Measurements from ENCODE around the gene AIFM2.

The AIFM2 gene

DNA sequence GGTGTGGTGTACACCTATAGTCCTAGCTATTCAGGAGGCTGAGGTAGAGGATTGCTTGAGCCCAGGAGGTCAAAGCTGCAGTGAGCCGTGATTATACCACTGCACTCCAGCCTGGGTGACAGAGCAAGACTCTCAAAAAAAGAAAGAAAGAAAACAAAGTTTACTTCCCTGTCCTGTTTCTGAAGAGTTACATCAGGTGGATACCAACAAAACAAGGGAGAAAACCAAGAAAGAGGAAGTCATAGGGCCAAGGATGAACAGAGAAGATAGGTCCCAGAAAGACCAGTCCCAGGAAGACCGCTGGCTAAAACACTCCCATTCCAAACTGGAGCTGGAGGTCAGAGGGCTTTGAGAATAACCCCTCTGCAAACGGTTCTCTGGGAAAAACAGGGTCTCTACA lies 66.4 kb downstream of the AIFM2 start:
- no peak overlapping the region for H3K9ac ChIP-seq (ENCODE audit: low read depth in 1 of 2, low read length in 2 of 2)
- no peak overlapping the region for H3K27ac ChIP-seq (ENCODE audit: low read depth, low read length)

DNA sequence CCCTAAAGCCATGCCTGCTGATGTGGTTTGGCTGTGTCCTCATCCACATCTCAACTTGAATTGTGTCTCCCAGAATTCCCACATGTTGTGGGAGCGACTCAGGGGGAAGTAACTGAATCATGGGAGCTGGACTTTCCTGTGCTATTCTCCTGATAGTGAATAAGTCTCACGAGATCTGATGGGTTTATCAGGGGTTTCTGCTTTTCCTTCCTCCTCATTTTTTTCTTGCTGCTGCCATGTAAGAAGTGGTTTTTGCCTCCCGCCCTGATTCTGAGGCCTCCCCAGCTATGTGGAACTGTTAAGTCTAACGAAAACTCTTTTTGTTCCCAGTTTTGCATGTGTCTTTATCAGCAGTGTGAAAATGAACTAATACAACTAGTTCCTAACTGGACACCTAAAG lies 68.1 kb downstream of the AIFM2 start:
- Histone ChIP-seq H3K36me3 (ENCODE audit: control insufficient read depth in 1 of 2, insufficient read depth in 2 of 2, low read length in 2 of 2) (no peaks in the 10 kb centered on the region), H3K4me3 (ENCODE audit: low read depth in 1 of 2, low read length in 2 of 2) (no peak overlapping the region), H3K9me3 (ENCODE audit: control insufficient read depth in 1 of 2, low read length in 2 of 2) (no peaks in the 10 kb centered on the region), H3K4me1 (ENCODE audit: control insufficient read depth in 1 of 2, insufficient read depth in 2 of 2, low read length in 2 of 2) (no peaks in the 10 kb centered on the region), H3K27me3 (ENCODE audit: control insufficient read depth in 1 of 2, insufficient read depth in 2 of 2, low read length in 2 of 2) (no peaks in the 10 kb centered on the region), H3K9ac (ENCODE audit: low read depth in 1 of 2, low read length in 2 of 2) (no peak overlapping the region), H3K27ac (ENCODE audit: low read depth, low read length) (no peak overlapping the region)

More for the DNA sequence above, 66.4 kb downstream of the AIFM2 start:
- Histone ChIP-seq H3K36me3 (ENCODE audit: control insufficient read depth in 1 of 2, insufficient read depth in 2 of 2, low read length in 2 of 2) (no peaks in the 10 kb centered on the region), H3K27me3 (ENCODE audit: control insufficient read depth in 1 of 2, insufficient read depth in 2 of 2, low read length in 2 of 2) (no peaks in the 10 kb centered on the region), H3K9me3 (ENCODE audit: control insufficient read depth in 1 of 2, low read length in 2 of 2) (no peaks in the 10 kb centered on the region), H3K4me3 (ENCODE audit: low read depth in 1 of 2, low read length in 2 of 2) (no peak overlapping the region), H3K4me1 (ENCODE audit: control insufficient read depth in 1 of 2, insufficient read depth in 2 of 2, low read length in 2 of 2) (no peaks in the 10 kb centered on the region)

DNA sequence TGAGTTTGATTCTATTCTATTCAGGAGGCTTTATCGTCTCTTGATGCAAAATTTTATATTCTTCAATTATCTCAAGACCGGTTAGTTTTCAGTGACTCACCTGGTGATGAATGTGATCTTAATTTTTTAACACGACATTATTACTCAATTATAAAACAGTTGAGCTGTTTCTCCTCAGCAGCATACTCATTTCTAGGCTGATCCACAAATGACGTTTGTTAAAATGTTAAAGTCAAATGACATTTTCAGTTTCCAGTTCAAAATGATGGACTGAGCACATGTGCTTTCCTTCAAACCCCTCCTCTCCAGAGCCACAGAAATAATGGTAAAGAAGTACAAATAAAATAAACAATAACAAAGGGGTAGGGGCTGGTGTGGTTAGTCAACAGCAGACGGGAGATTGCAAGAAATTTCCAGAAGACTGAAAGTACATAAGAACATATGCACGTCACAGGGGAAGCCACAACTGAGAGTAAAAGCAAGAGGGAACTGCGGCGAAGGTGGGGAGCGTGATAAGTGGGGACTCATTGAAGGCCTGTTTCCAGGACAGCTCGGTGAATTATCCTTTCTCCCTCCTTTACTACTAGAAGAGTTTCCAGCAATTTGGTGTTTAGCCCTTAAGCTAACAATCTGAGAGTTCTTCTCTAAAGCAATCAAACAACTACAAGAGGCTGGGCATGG lies 69.1 kb downstream of the AIFM2 start:
- H3K4me1 ChIP-seq (ENCODE audit: control insufficient read depth in 1 of 2, insufficient read depth in 2 of 2, low read length in 2 of 2) = no peaks in the 10 kb centered on the region
- H3K36me3 ChIP-seq (ENCODE audit: control insufficient read depth in 1 of 2, insufficient read depth in 2 of 2, low read length in 2 of 2) = no peaks in the 10 kb centered on the region
- H3K4me3 ChIP-seq (ENCODE audit: low read depth in 1 of 2, low read length in 2 of 2) = no peak overlapping the region
- no peak overlapping the region for H3K27ac ChIP-seq (ENCODE audit: low read depth, low read length)
- H3K9ac ChIP-seq (ENCODE audit: low read depth in 1 of 2, low read length in 2 of 2) = no peak overlapping the region
- no peaks in the 10 kb centered on the region for H3K27me3 ChIP-seq (ENCODE audit: control insufficient read depth in 1 of 2, insufficient read depth in 2 of 2, low read length in 2 of 2)
- no peaks in the 10 kb centered on the region for H3K9me3 ChIP-seq (ENCODE audit: control insufficient read depth in 1 of 2, low read length in 2 of 2)

Data from duodenal mucosa (tissue), 2 donors.